A549 (cell line): Measurements from ENCODE around the gene PSME3IP1.

ENCODE experiments used
- BHLHE40 ChIP-seq: IDR thresholded peaks from 2 replicates; pipeline ENCODE4 v1.6.1; 2012; ENCODE audit warnings: low read depth, low read length, inconsistent platforms
- FOSL2 ChIP-seq, 2 experiments: fragments of 450-650 bp in 1 of 2; fragments of >200 bp in 1 of 2; sonication (Bioruptor Twin) in 1 of 2; formaldehyde crosslinking; IDR thresholded peaks; 2 replicates each; pipeline versions ENCODE4 v1.5.0 to v1.6.1; 2016 to 2020; ENCODE audit warnings: mild to moderate bottlenecking in 1 of 2, moderate library complexity in 1 of 2
- HDAC2 ChIP-seq: fragments of 200-600 bp; sonication (generic); IDR thresholded peaks from 2 replicates; pipeline ENCODE4 v1.6.1; 2016
- KDM1A ChIP-seq: fragments of 200-600 bp; sonication (generic); IDR thresholded peaks from 2 replicates; pipeline ENCODE4 v1.6.1; 2016; ENCODE audit warnings: low read depth, mild to moderate bottlenecking
- KDM5A ChIP-seq: fragments of 200-600 bp; sonication (generic); IDR thresholded peaks from 2 replicates; pipeline ENCODE4 v1.6.1; 2016; ENCODE audit warnings: antibody characterized with exemption, mild to moderate bottlenecking
- MAFK ChIP-seq: fragments of 450-650 bp; IDR thresholded peaks from 2 replicates; pipeline ENCODE4 v1.6.1; 2014; ENCODE audit not compliant: partially characterized antibody
- NPAS2 ChIP-seq: fragments of 250-450 bp; sonication (Bioruptor Pico); IDR thresholded peaks from 2 replicates; pipeline ENCODE4 v1.8.0; 2022; ENCODE audit warnings: mild to moderate bottlenecking, moderate library complexity, borderline replicate concordance
- PHF8 ChIP-seq: fragments of 200-600 bp; sonication (generic); IDR thresholded peaks from 2 replicates; pipeline ENCODE4 v1.6.1; 2016; ENCODE audit warnings: low read depth, mild to moderate bottlenecking, antibody characterized with exemption, moderate library complexity, borderline replicate concordance
- POLR2A ChIP-seq: IDR thresholded peaks from 2 replicates; pipeline ENCODE4 v1.6.1; 2012; ENCODE audit warnings: mild to moderate bottlenecking, low read length
- RAD21 ChIP-seq, 2 experiments: fragments of >200 bp in 1 of 2; sonication (Bioruptor Twin) in 1 of 2; formaldehyde crosslinking in 1 of 2; IDR thresholded peaks in 1 of 2; conservative IDR thresholded peaks in 1 of 2; 2 replicates in 1 of 2; 3 replicates in 1 of 2; pipeline ENCODE4 v1.6.1; 2012 to 2018; ENCODE audit warnings: inconsistent platforms in 1 of 2
- ZNF302 ChIP-seq: fragments of 250-450 bp; sonication (Bioruptor Pico); IDR thresholded peaks from 2 replicates; pipeline ENCODE4 v1.9.0; 2021; ENCODE audit warnings: inconsistent platforms, mild to moderate bottlenecking, moderate library complexity
- TF ChIP-seq, protein P1 (sequence below): fragments of >200 bp; sonication (Bioruptor Twin); formaldehyde crosslinking; IDR thresholded peaks from 3 replicates; pipeline ENCODE4 v1.5.1; 2016
- TF ChIP-seq, protein P2 (sequence below): fragments of 450-650 bp; IDR thresholded peaks from 2 replicates; pipeline ENCODE4 v1.6.1; 2014; ENCODE audit warnings: antibody characterized with exemption
- TF ChIP-seq, protein P3 (sequence below): fragments of 200-600 bp; sonication (generic); IDR thresholded peaks from 2 replicates; pipeline ENCODE4 v1.6.1; 2016; ENCODE audit warnings: antibody characterized with exemption, mild to moderate bottlenecking, moderate library complexity

DNA sequence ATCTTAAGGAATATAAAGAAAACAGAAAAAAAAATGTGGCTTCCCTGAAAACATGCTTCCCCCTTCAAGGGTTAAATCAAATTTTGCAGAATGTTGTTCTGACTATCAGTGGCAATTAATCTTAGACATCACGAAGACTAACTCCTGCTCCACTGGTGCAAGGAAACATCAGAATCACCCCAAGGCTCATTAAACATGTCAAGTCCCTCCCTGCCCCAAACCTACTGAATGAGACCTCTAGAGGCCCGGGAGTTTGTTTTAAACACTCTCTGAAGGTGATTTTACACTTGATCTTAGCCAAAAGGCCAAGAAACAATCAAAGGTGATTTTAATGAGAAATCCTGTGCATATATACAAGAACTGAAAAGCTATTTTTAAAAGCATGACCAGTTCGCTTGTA is 18.3 kb downstream of the PSME3IP1 start:
- TF ChIP-seq, protein P1, sequence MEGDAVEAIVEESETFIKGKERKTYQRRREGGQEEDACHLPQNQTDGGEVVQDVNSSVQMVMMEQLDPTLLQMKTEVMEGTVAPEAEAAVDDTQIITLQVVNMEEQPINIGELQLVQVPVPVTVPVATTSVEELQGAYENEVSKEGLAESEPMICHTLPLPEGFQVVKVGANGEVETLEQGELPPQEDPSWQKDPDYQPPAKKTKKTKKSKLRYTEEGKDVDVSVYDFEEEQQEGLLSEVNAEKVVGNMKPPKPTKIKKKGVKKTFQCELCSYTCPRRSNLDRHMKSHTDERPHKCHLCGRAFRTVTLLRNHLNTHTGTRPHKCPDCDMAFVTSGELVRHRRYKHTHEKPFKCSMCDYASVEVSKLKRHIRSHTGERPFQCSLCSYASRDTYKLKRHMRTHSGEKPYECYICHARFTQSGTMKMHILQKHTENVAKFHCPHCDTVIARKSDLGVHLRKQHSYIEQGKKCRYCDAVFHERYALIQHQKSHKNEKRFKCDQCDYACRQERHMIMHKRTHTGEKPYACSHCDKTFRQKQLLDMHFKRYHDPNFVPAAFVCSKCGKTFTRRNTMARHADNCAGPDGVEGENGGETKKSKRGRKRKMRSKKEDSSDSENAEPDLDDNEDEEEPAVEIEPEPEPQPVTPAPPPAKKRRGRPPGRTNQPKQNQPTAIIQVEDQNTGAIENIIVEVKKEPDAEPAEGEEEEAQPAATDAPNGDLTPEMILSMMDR: no peak
- TF ChIP-seq POLR2A (no peak), HDAC2 (no peak), FOSL2 (IDR thresholded peaks at IDR 0.05) (no peak), FOSL2 (CRISPR knock-in tag; IDR thresholded peaks at IDR 0.05) (no peak), NPAS2 (CRISPR knock-in tag) (no peak), ZNF302 (no peak), PHF8 (no peak), KDM1A (no peak), BHLHE40 (no peak), KDM5A (no peak), RAD21 (conservative IDR thresholded peaks at IDR 0.05 in 1 of 2, IDR thresholded peaks at IDR 0.05 in 1 of 2) (no peak), MAFK (no peak)
- TF ChIP-seq, protein P2, sequence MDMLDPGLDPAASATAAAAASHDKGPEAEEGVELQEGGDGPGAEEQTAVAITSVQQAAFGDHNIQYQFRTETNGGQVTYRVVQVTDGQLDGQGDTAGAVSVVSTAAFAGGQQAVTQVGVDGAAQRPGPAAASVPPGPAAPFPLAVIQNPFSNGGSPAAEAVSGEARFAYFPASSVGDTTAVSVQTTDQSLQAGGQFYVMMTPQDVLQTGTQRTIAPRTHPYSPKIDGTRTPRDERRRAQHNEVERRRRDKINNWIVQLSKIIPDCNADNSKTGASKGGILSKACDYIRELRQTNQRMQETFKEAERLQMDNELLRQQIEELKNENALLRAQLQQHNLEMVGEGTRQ: no peak
- TF ChIP-seq, protein P3, sequence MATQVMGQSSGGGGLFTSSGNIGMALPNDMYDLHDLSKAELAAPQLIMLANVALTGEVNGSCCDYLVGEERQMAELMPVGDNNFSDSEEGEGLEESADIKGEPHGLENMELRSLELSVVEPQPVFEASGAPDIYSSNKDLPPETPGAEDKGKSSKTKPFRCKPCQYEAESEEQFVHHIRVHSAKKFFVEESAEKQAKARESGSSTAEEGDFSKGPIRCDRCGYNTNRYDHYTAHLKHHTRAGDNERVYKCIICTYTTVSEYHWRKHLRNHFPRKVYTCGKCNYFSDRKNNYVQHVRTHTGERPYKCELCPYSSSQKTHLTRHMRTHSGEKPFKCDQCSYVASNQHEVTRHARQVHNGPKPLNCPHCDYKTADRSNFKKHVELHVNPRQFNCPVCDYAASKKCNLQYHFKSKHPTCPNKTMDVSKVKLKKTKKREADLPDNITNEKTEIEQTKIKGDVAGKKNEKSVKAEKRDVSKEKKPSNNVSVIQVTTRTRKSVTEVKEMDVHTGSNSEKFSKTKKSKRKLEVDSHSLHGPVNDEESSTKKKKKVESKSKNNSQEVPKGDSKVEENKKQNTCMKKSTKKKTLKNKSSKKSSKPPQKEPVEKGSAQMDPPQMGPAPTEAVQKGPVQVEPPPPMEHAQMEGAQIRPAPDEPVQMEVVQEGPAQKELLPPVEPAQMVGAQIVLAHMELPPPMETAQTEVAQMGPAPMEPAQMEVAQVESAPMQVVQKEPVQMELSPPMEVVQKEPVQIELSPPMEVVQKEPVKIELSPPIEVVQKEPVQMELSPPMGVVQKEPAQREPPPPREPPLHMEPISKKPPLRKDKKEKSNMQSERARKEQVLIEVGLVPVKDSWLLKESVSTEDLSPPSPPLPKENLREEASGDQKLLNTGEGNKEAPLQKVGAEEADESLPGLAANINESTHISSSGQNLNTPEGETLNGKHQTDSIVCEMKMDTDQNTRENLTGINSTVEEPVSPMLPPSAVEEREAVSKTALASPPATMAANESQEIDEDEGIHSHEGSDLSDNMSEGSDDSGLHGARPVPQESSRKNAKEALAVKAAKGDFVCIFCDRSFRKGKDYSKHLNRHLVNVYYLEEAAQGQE: no peak
